SK-N-SH (cell line): Measurements from ENCODE around the gene FRA10AC1. TPM values are rescaled to one million over a fixed set of nuclear protein-coding genes. Genes with fewer than 3 reads are reported as not detected.
A peak's percentile ranks its signal among the peaks of the same experiment; 100 is the strongest.

ENCODE experiments used
- CTCF ChIA-PET: fragments of 300-600, 350-600 bp; formaldehyde crosslinking; extraction: SDS; loops from one replicate; lab custom pipeline; 2021; lab: Yijun Ruan, JAX
- POLR2A ChIA-PET: fragments of 350-600 bp; sonication (Branson Sonifier 250); formaldehyde crosslinking; extraction: SDS; loops from one replicate; lab custom pipeline; 2020; ENCODE audit warnings: antibody characterized with exemption, inconsistent platforms; lab: Yijun Ruan, JAX
- DNase-seq: peaks from one replicate; pipeline ENCODE4 v3.0.0; 2012
- H2AFZ ChIP-seq: fragments of 200-600 bp; sonication (generic); 2 replicates; pipeline ENCODE4 v1.8.1; 2016; ENCODE audit warnings: antibody characterized with exemption, mild to moderate bottlenecking, low read depth
- H3F3A ChIP-seq: fragments of 200-600 bp; sonication (generic); replicated peaks from 2 replicates; pipeline ENCODE3; 2016; ENCODE audit warnings: antibody characterized with exemption, mild to moderate bottlenecking; ENCODE audit not compliant: insufficient read depth
- H3K27ac ChIP-seq, 2 experiments: fragments of 200-500 bp in 1 of 2; fragments of 200-600 bp in 1 of 2; sonication (Bioruptor generic) in 1 of 2; sonication (generic), shearing (Covaris generic) in 1 of 2; 2 replicates each; pipeline versions ENCODE4 v1.5.1 to v1.6.1; 2014 to 2016; ENCODE audit warnings: low read depth in 2 of 2, inconsistent platforms in 1 of 2, low read length in 1 of 2, mild to moderate bottlenecking in 1 of 2, mixed read lengths in 1 of 2
- H3K27me3 ChIP-seq: fragments of 200-600 bp; sonication (generic), shearing (Covaris generic); 2 replicates; pipeline ENCODE4 v1.6.1; 2016; ENCODE audit warnings: mixed run types; ENCODE audit not compliant: insufficient read depth
- H3K36me3 ChIP-seq, 2 experiments: fragments of 200-500 bp in 1 of 2; fragments of 200-600 bp in 1 of 2; sonication (Bioruptor generic) in 1 of 2; sonication (generic) in 1 of 2; replicated peaks in 1 of 2; 2 replicates each; pipeline versions ENCODE3 to v1.5.1; 2014 to 2016; ENCODE audit warnings: low read length in 1 of 2, mild to moderate bottlenecking in 1 of 2; ENCODE audit not compliant: insufficient read depth in 2 of 2, control insufficient read depth in 1 of 2
- H3K4me1 ChIP-seq, 2 experiments: fragments of 200-500 bp in 1 of 2; fragments of 200-600 bp in 1 of 2; sonication (Bioruptor generic) in 1 of 2; sonication (generic), shearing (Covaris generic) in 1 of 2; 2 replicates each; pipeline versions ENCODE4 v1.5.1 to v1.6.1; 2014 to 2016; ENCODE audit warnings: low read depth in 1 of 2, low read length in 1 of 2, mixed run types in 1 of 2; ENCODE audit not compliant: insufficient read depth in 2 of 2, control insufficient read depth in 1 of 2
- H3K4me2 ChIP-seq: fragments of 200-600 bp; sonication (generic), shearing (Covaris generic); 2 replicates; pipeline ENCODE4 v1.6.1; 2017; ENCODE audit warnings: mixed run types
- H3K4me3 ChIP-seq, 2 experiments: fragments of 200-500 bp in 1 of 2; fragments of 200-600 bp in 1 of 2; sonication (Bioruptor generic) in 1 of 2; sonication (generic), shearing (Covaris generic) in 1 of 2; 2 replicates each; pipeline versions ENCODE4 v1.5.1 to v1.8.1; 2014 to 2016; ENCODE audit warnings: low read depth in 2 of 2, inconsistent platforms in 1 of 2, low read length in 1 of 2, mild to moderate bottlenecking in 1 of 2, mixed read lengths in 1 of 2, moderate library complexity in 1 of 2
- H3K79me2 ChIP-seq: fragments of 200-600 bp; sonication (generic); 2 replicates; pipeline ENCODE4 v1.8.1; 2017; ENCODE audit warnings: mild to moderate bottlenecking; ENCODE audit not compliant: insufficient read depth
- H3K9ac ChIP-seq: fragments of 200-600 bp; sonication (generic); 2 replicates; pipeline ENCODE4 v1.6.1; 2017; ENCODE audit warnings: mixed run types
- H3K9me2 ChIP-seq: fragments of 200-600 bp; sonication (generic); 2 replicates; pipeline ENCODE4 v1.6.1; 2017; ENCODE audit warnings: mixed run types
- H3K9me3 ChIP-seq: fragments of 200-600 bp; sonication (generic); 2 replicates; pipeline ENCODE4 v1.6.1; 2017; ENCODE audit warnings: mixed run types, mild to moderate bottlenecking, moderate library complexity
- H4K20me1 ChIP-seq: fragments of 200-600 bp; sonication (generic); 2 replicates; pipeline ENCODE4 v1.6.1; 2017; ENCODE audit warnings: mild to moderate bottlenecking, mixed run types; ENCODE audit not compliant: insufficient read depth
- CHD2 ChIP-seq: fragments of 150-350 bp; IDR thresholded peaks from 2 replicates; pipeline ENCODE4 v1.6.1; 2018; ENCODE audit warnings: low read length; ENCODE audit not compliant: partially characterized antibody
- FOSL2 ChIP-seq: IDR thresholded peaks from 2 replicates; pipeline ENCODE4 v1.4.0; 2012; ENCODE audit warnings: low read depth, mild to moderate bottlenecking, moderate library complexity, borderline replicate concordance
- FOXJ3 ChIP-seq: sonication (generic); formaldehyde crosslinking; IDR thresholded peaks from 2 replicates; pipeline ENCODE4 v1.5.1; 2020; ENCODE audit warnings: mild to moderate bottlenecking, missing genetic modification reagents
- FOXM1 ChIP-seq: IDR thresholded peaks from 2 replicates; pipeline ENCODE4 v1.4.0; 2012; ENCODE audit warnings: low read depth, mild to moderate bottlenecking
- GABPA ChIP-seq: IDR thresholded peaks from 2 replicates; pipeline ENCODE4 v1.4.0; 2012; ENCODE audit warnings: low read depth, mild to moderate bottlenecking
- GATA2 ChIP-seq: sonication (generic); formaldehyde crosslinking; IDR thresholded peaks from 2 replicates; pipeline ENCODE4 v1.5.0; 2020; ENCODE audit warnings: mild to moderate bottlenecking, missing genetic modification reagents
- IRF3 ChIP-seq: fragments of 150-350 bp; IDR thresholded peaks from 2 replicates; pipeline ENCODE4 v1.6.1; 2016; ENCODE audit warnings: mild to moderate bottlenecking, low read depth, low read length
- JUND ChIP-seq: IDR thresholded peaks from 2 replicates; pipeline ENCODE4 v1.4.0; 2012
- MAX ChIP-seq: IDR thresholded peaks from 2 replicates; pipeline ENCODE4 v1.4.0; 2012; ENCODE audit warnings: low read depth
- MEF2A ChIP-seq: IDR thresholded peaks from 2 replicates; pipeline ENCODE4 v1.4.0; 2012; ENCODE audit warnings: low read depth, borderline replicate concordance
- MXI1 ChIP-seq: IDR thresholded peaks from 2 replicates; pipeline ENCODE4 v1.6.1; 2012; ENCODE audit warnings: mild to moderate bottlenecking, low read depth, low read length, improper control_type of control experiment
- NRF1 ChIP-seq: IDR thresholded peaks from 2 replicates; pipeline ENCODE4 v1.6.1; 2012; ENCODE audit warnings: low read depth, mild to moderate bottlenecking, low read length
- PBX3 ChIP-seq: IDR thresholded peaks from 2 replicates; pipeline ENCODE4; 2012
- POLR2AphosphoS5 ChIP-seq: IDR thresholded peaks from 2 replicates; pipeline ENCODE4 v1.6.1; 2012; ENCODE audit warnings: low read depth, low read length
- RCOR1 ChIP-seq: fragments of 150-350 bp; IDR thresholded peaks from 2 replicates; pipeline ENCODE4 v1.6.1; 2017; ENCODE audit warnings: antibody characterized with exemption, low read length
- REST ChIP-seq: IDR thresholded peaks from 2 replicates; pipeline ENCODE4 v1.6.1; 2012; ENCODE audit warnings: mild to moderate bottlenecking, low read depth, low read length, moderate library complexity
- SIN3A ChIP-seq: IDR thresholded peaks from 2 replicates; pipeline ENCODE4 v1.6.1; 2012; ENCODE audit warnings: low read depth, mild to moderate bottlenecking, low read length, moderate library complexity, borderline replicate concordance
- SMC3 ChIP-seq: IDR thresholded peaks from 2 replicates; pipeline ENCODE4 v1.6.1; 2012; ENCODE audit warnings: low read depth, low read length, improper control_type of control experiment
- TAF1 ChIP-seq: IDR thresholded peaks from 2 replicates; pipeline ENCODE4 v1.6.1; 2012; ENCODE audit warnings: low read depth, mild to moderate bottlenecking, low read length, moderate library complexity, borderline replicate concordance
- TEAD4 ChIP-seq: IDR thresholded peaks from 2 replicates; pipeline ENCODE4 v1.4.0; 2012; ENCODE audit warnings: mild to moderate bottlenecking, borderline replicate concordance; ENCODE audit not compliant: insufficient read depth
- USF1 ChIP-seq: IDR thresholded peaks from 2 replicates; pipeline ENCODE4 v1.4.0; 2012; ENCODE audit warnings: low read depth, borderline replicate concordance
- USF2 ChIP-seq: fragments of 150-350 bp; IDR thresholded peaks from 2 replicates; pipeline ENCODE4 v1.6.1; 2017; ENCODE audit warnings: antibody characterized with exemption, low read length, low read depth, borderline replicate concordance
- YY1 ChIP-seq: IDR thresholded peaks from 2 replicates; pipeline ENCODE4 v1.4.0; 2012; ENCODE audit warnings: low read depth, mild to moderate bottlenecking
- WGBS: methylation state at CpG from one replicate; pipeline ENCODE4 v1.1.6; 2017; ENCODE audit warnings: low lambda C conversion rate; 5-methylcytosine and 5-hydroxymethylcytosine counted together
- polyA plus RNA-seq, 3 experiments: library from polyadenylated mRNA; depleted of rRNA; stranded (reverse); fragments of >200 nt; gene quantifications; 2 replicates each; pipeline ENCODE4 v1.2.3, GENCODE V29; 2012

The FRA10AC1 gene
- polyA plus RNA-seq (2012; rRNA removed) = 3.9 and 4.1 TPM in 2 replicates
- polyA plus RNA-seq (2012; cell fraction: cytosol; rRNA removed) = 3.1 and 4.9 TPM in 2 replicates
- polyA plus RNA-seq (2012; cell fraction: nucleus; rRNA removed) = 12.7 and 13.6 TPM in 2 replicates

GRCh38 chr10:93702210-93703001, at the start of gene FRA10AC1:
TSS of gene FRA10AC1 (minus strand) at chr10:93702592. CDS start at chr10:93700106, 2,486 bp downstream.
- Histone ChIP-seq H3F3A (peaks cover 9% of the 10 kb centered on the region), H4K20me1 (no peaks in the 10 kb centered on the region), H3K9me3 (no peaks in the 10 kb centered on the region), H3K27ac (peak within 1 kb of the TSS; percentile 86 to 99), H3K9ac (peak within 1 kb of the TSS; percentile 89), H3K36me3 (peaks cover 22 to 24% of the 10 kb centered on the region in 2 experiments), H3K27me3 (no peaks in the 10 kb centered on the region), H3K4me1 (peaks cover 0 to 4% of the 10 kb centered on the region in 2 experiments; a peak in 3 of 4 replicates), H3K79me2 (peaks cover 13% of the 10 kb centered on the region; the same call in 1 of the 2 replicates), H2AFZ (peak within 1 kb of the TSS; percentile 100), H3K4me2 (peak within 1 kb of the TSS; percentile 95), H3K9me2 (no peaks in the 10 kb centered on the region), H3K4me3 (peak within 1 kb of the TSS; percentile 79 to 91)
- 1% methylated on average over 49 of the region's 52 CpGs for WGBS
- POLR2A ChIA-PET = interaction anchor here (0.7 to 2.0 kb wide), 7 partner anchors 10 to 156 kb away, joined by 3 to 22 read pairs (median 5); no protein-coding TSS in a partner anchor
- peak; percentile 89 for DNase-seq
- CTCF ChIA-PET = interaction anchor here (0.6 to 9.3 kb wide), 39 partner anchors 10 to 769 kb away, joined by 3 to 108 read pairs (median 4); partner anchors contain the start of gene SLC35G1
- peak; percentile 72 for TF ChIP-seq POLR2AphosphoS5
- peak; percentile 57 for TF ChIP-seq FOXJ3 (CRISPR knock-in tag)
- peak; percentile 99 for TF ChIP-seq TAF1
- TF ChIP-seq FOSL2 = peak; percentile 3; the same call in 1 of the 2 replicates
- TF ChIP-seq GATA2 (CRISPR knock-in tag) = peak; percentile 53
- no peak for TF ChIP-seq NRF1
- no peak for TF ChIP-seq MEF2A
- peak; percentile 61 for TF ChIP-seq SMC3
- peak; percentile 83 for TF ChIP-seq YY1
- TF ChIP-seq CHD2 = peak; percentile 94
- TF ChIP-seq GABPA = peak; percentile 94
- TF ChIP-seq RCOR1 = peak; percentile 81
- peak; percentile 43 for TF ChIP-seq IRF3
- 0 out of 2 replicates have a peak, but pooled peaks have one; percentile 74 for TF ChIP-seq REST
- no peak; the same call in 1 of the 2 replicates for TF ChIP-seq JUND
- no peak for TF ChIP-seq FOXM1
- peak; percentile 53; the same call in 1 of the 2 replicates for TF ChIP-seq USF2
- TF ChIP-seq MXI1 = 0 out of 2 replicates have a peak, but pooled peaks have one; percentile 66
- TF ChIP-seq SIN3A = peak; percentile 88; the same call in 1 of the 2 replicates
- TF ChIP-seq TEAD4 = 0 out of 2 replicates have a peak, but pooled peaks have one; percentile 26
- TF ChIP-seq MAX = peak; percentile 98
- TF ChIP-seq USF1 = peak; percentile 82
- TF ChIP-seq PBX3 = peak; percentile 51
